ENCODE measurements around the gene CYP27A1.

CYP27A1 gene

DNA sequence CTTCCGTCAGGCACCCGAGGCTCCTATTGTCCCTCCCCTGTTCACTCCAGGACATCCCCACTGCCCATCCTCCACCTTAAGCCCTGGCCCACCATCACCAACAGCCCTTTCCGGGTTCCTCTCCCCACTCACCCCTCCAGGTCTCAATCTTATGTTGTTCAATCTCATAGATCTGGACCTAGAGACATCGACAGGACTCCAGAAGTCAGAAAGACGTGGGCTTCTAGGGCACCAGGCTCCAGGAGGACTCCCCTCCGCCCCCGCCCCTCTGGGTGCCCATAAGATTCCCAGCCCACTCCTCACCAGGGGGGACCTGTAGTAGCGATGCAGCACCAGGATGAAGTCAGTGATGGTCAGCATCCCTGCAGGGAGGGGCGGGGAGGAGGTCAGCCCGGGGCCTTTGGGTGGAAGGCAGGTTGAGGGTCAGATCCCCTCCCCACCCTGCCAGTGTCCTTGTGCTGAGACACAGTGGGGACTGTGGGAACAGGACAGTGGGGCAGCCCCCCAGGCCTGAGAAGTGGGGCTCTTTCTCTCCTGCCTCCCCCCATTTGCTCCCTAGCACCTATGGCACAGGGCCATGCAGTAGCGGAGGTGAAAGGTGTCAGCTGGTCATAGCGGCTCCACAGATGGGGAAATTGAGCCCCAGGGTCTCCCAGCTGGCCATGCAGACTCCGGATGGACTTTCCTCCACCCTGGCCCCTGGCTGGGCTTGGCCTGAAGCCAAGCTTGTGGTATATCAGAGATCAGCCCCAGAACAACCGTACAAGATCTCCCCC is 45.9 kb downstream of the CYP27A1 start:
- in situ Hi-C loops (cut with MboI; ENCODE audit: low pct_unique_long_range_greater_than_20kb, low sequenced_read_pairs, unreplicated experiment), result loop anchor here (25.0 kb wide), 1 partner anchor 416 kb away; the partner anchor contains the start of gene VIL1
- TF ChIP-seq, protein P1, sequence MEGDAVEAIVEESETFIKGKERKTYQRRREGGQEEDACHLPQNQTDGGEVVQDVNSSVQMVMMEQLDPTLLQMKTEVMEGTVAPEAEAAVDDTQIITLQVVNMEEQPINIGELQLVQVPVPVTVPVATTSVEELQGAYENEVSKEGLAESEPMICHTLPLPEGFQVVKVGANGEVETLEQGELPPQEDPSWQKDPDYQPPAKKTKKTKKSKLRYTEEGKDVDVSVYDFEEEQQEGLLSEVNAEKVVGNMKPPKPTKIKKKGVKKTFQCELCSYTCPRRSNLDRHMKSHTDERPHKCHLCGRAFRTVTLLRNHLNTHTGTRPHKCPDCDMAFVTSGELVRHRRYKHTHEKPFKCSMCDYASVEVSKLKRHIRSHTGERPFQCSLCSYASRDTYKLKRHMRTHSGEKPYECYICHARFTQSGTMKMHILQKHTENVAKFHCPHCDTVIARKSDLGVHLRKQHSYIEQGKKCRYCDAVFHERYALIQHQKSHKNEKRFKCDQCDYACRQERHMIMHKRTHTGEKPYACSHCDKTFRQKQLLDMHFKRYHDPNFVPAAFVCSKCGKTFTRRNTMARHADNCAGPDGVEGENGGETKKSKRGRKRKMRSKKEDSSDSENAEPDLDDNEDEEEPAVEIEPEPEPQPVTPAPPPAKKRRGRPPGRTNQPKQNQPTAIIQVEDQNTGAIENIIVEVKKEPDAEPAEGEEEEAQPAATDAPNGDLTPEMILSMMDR (IDR thresholded peaks at IDR 0.05; ENCODE audit: extremely low read depth, insufficient read depth, missing control alignments), result no peak
- DNase-seq (ENCODE audit: low spot score), result no peak

DNA sequence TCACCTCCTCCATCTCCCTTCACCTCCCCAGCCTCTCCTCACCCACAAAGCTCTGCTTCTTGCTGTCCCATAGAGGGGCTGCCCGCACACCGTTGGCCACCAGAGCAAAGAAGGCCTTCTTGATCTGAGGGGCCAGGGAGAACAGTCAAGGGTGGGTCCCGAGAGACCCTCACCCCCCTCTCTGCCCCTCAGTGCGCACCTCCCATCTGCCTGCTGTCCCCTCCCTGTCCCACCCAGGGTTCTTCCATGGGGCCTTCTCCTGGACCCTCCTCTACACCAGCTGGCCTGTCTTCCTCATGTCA is 46.5 kb downstream of the CYP27A1 start:
- TF ChIP-seq, protein P1 (IDR thresholded peaks at IDR 0.05; ENCODE audit: extremely low read depth, insufficient read depth, missing control alignments), result no peak
- in situ Hi-C loops (cut with MboI; ENCODE audit: low pct_unique_long_range_greater_than_20kb, low sequenced_read_pairs, unreplicated experiment), result loop anchor here (25.0 kb wide), 1 partner anchor 416 kb away; the partner anchor contains the start of gene VIL1
- no peak for DNase-seq (ENCODE audit: low spot score)

DNA sequence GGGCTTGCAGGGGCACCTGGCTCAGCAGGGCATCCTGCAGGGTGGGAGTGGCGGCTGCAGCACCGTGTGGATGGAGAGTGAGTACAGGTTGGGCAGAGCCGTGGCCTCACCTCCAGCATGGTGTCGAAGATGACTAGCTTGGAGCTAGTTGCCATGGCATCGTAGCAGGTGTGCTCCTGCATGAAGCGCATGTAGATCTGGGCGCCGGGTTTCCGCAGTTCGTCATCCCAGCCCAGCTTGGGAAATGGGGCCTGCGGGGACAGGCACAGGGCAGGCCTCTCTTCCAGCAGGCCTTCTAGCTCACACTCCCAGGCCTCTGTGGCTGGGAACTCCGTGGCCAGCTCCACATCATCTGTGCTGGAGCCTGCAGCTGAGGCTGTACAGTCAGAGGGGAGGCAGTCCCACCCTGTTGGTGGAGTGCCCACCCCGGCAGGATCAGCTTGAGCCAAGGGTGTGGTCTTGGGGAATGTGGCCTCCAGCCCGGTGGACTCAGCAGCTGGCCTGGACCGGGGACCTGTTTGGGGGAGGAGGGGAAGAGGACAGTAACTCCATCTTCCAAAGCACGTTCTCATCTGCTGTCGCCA is 48.0 kb downstream of the CYP27A1 start:
- TF ChIP-seq, protein P1 (IDR thresholded peaks at IDR 0.05; ENCODE audit: extremely low read depth, insufficient read depth, missing control alignments), result no peak
- DNase-seq (ENCODE audit: low spot score), result no peak
- in situ Hi-C loops (cut with MboI; ENCODE audit: low pct_unique_long_range_greater_than_20kb, low sequenced_read_pairs, unreplicated experiment), result loop anchor here (25.0 kb wide), 1 partner anchor 418 kb away; the partner anchor contains the start of gene VIL1

DNA sequence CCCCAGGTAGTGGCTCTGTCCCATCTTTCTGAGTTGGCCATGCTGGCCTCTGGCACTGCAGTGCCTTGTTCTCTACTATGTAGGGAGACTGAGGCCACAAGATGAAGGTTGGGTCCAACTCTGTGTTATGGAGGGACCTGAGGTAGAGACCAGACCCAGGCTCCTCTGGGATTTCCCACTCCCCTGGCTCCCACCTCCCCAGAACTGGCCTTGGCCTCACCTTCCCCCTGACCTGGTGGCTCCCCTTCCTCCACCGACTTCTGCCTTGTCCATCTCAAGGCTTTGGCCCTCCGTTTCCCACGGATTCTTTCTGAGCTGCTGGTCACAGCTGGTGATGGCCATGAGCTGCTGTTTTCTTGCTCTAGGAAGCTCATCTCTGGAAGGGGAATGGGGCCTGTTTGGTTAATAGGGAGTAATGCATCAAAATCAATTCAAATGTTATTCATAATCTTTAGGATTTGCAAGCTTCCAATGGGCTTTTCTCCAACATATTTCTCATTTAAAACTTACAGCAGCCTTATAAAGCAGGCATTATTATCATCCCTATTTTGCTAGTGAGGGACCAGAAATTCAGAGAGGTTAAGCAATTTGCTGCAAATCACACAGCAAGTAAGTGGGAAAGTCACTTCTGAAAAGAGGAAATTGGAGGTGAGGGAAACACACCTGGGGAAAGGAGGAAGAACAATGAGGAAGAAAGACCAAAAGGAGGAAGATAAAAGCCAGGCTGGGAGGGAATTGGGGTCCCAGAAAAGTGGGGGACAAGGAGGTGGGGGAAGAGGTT is 48.8 kb downstream of the CYP27A1 start:
- DNase-seq (ENCODE audit: low spot score), result no peak
- in situ Hi-C loops (cut with MboI; ENCODE audit: low pct_unique_long_range_greater_than_20kb, low sequenced_read_pairs, unreplicated experiment), result loop anchor here (25.0 kb wide), 1 partner anchor 418 kb away; the partner anchor contains the start of gene VIL1
- TF ChIP-seq, protein P1 (IDR thresholded peaks at IDR 0.05; ENCODE audit: extremely low read depth, insufficient read depth, missing control alignments), result no peak

DNA sequence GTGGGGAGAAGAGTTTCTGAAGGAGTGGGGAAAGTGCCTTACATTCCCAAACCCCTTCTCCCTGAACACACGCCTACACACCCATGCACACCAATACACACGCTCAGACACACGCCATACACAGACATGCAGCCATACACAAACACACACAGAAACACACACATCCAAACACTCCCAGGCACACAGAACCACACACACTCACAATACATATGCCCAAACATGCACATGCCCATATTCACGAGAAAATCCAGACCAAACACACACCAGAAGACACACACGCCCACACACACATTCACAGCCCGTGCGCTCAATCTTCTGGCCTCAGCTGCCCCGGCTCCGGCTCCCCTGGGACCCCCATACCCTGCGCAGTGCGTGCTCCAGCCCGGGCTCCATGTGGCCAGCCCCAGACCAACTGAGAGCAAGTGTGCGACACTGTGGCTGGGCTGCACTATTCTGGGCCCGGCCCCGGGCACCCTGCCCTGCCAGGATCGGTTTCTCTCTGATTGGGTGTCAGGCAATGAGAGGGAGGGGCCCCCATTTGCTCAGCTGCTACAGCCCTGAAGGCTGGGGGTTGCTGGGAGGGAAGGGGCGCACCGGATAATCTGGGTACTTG is 49.5 kb downstream of the CYP27A1 start, which contains the start of gene PRKAG3:
Gene PRKAG3, minus strand, starts transcription at position 426 of the 613 bp plus-strand sequence.
- no peak for DNase-seq (ENCODE audit: low spot score)
- in situ Hi-C loops (cut with MboI; ENCODE audit: low pct_unique_long_range_greater_than_20kb, low sequenced_read_pairs, unreplicated experiment), result loop anchor here (25.0 kb wide), 1 partner anchor 419 kb away; the partner anchor contains the start of gene VIL1

More for the DNA sequence above, 49.5 kb downstream of the CYP27A1 start, which contains the start of gene PRKAG3:
- TF ChIP-seq, protein P1 (IDR thresholded peaks at IDR 0.05; ENCODE audit: extremely low read depth, insufficient read depth, missing control alignments), result no peak
